Measurements from ENCODE around the gene CLEC5A.
"Not testable (repeated sequence)": the region's sequence is repeated elsewhere in the genome, so short reads cannot be mapped to it uniquely, and the experiment has no call there.

CLEC5A gene

DNA sequence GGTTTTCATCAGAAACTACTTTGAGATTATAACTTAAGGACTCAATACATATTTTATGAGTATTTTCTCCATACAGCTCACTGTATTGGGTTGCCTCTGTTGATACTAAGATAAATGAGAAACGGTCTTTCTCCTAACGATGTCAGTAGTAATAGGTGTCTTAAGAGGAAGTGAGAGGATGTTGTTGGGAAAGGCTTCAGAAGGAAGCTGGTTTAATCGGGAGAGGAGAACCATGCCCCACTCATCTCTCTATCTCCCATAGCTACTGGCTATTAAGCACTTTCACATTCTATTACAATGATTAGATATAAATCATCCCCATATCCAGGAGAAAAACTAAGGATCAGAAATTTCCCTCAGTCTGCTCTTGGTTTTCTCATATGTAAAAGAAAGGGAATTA lies 2.0 kb downstream of the CLEC5A start:
- Histone ChIP-seq H3K9ac (ENCODE audit: low read depth, low read length) (peak overlapping the region; percentile 38), H3K4me1 (ENCODE audit: control insufficient read depth, insufficient read depth, low read length) (peaks cover 17% of the 10 kb centered on the region), H3K27me3 (ENCODE audit: control insufficient read depth, insufficient read depth, low read length) (no peaks in the 10 kb centered on the region), H3K4me2 (ENCODE audit: low read length) (peak overlapping the region; percentile 4), H3K9me3 (replicated peaks; ENCODE audit: low read length) (no peaks in the 10 kb centered on the region), H3K36me3 (ENCODE audit: insufficient read depth, low read length) (no peaks in the 10 kb centered on the region), H3K4me3 (ENCODE audit: low read length) (no peak overlapping the region)

DNA sequence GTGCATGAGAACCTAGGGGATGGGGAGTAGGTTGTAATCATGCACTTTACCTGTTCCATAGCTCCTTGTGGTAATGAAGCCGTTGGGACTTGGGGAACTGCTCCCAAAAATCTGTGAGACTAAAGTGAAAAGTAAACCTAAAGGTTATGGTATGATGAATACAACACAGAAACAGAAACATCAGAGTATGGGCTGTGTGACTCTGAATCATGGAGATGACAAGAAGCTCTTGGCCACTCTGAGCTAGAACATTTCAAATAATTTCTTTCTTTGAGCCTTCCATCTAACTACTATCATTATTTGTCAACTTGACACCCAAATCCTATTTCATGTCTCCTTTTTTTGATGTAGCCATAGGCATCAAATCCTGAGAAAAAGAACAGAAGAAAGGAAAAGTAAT lies 2.9 kb downstream of the CLEC5A start:
- H3K9ac ChIP-seq (ENCODE audit: low read depth, low read length) = no peak overlapping the region
- no peaks in the 10 kb centered on the region for H3K36me3 ChIP-seq (ENCODE audit: insufficient read depth, low read length)
- no peak overlapping the region for H3K4me3 ChIP-seq (ENCODE audit: low read length)
- H3K4me1 ChIP-seq (ENCODE audit: control insufficient read depth, insufficient read depth, low read length) = peaks cover 17% of the 10 kb centered on the region
- H3K27me3 ChIP-seq (ENCODE audit: control insufficient read depth, insufficient read depth, low read length) = no peaks in the 10 kb centered on the region
- H3K9me3 ChIP-seq (replicated peaks; ENCODE audit: low read length) = no peaks in the 10 kb centered on the region
- no peak overlapping the region for H3K4me2 ChIP-seq (ENCODE audit: low read length)

DNA sequence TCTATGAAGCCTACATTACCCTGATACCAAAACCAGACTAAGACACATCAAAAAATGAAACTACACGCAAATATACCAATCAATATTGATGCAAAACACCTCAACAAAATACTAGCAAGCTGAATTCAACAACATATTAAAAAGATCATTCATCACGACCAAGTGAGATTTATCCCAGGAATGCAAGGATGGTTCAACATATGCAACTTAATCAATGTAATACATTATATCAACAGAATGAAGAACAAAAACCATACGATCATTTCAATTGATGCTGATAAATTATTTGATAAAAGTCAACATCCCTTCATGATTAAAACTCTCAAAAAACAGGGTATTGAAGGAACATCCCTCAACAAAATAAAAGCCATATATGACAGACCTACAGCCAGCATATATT lies 5.7 kb downstream of the CLEC5A start:
- Histone ChIP-seq H3K4me2 (ENCODE audit: low read length) (no peak overlapping the region), H3K9ac (ENCODE audit: low read depth, low read length) (no peak overlapping the region), H3K4me1 (ENCODE audit: control insufficient read depth, insufficient read depth, low read length) (peaks cover 13% of the 10 kb centered on the region), H3K4me3 (ENCODE audit: low read length) (no peak overlapping the region), H3K9me3 (replicated peaks; ENCODE audit: low read length) (no peaks in the 10 kb centered on the region), H3K36me3 (ENCODE audit: insufficient read depth, low read length) (no peaks in the 10 kb centered on the region), H3K27me3 (ENCODE audit: control insufficient read depth, insufficient read depth, low read length) (no peaks in the 10 kb centered on the region)

DNA sequence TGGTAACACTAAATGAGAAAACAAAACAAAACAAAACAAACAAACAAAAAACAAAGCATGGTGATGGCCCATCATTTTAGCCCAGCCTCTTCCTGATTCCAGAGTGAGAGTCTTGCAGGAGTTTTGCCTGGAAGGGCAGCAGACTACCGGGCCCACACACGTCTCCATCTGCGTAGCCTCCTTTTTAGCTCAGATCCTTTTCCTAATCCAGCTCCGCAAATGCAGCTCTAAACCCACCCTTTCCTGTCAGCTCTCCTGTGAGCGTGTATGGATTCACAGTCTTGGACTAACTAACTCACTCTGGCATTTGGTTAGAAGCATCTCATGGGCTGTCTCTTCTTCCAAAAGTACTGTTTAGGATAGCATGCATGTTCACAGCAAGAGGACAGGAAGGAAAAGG lies 16.6 kb downstream of the CLEC5A start:
- no peaks in the 10 kb centered on the region for H3K27me3 ChIP-seq (ENCODE audit: control insufficient read depth, insufficient read depth, low read length)
- no peak overlapping the region for H3K4me2 ChIP-seq (ENCODE audit: low read length)
- no peaks in the 10 kb centered on the region for H3K36me3 ChIP-seq (ENCODE audit: insufficient read depth, low read length)
- no peaks in the 10 kb centered on the region for H3K9me3 ChIP-seq (replicated peaks; ENCODE audit: low read length)
- H3K9ac ChIP-seq (ENCODE audit: low read depth, low read length) = no peak overlapping the region
- peaks cover 14% of the 10 kb centered on the region for H3K4me1 ChIP-seq (ENCODE audit: control insufficient read depth, insufficient read depth, low read length)
- no peak overlapping the region for H3K4me3 ChIP-seq (ENCODE audit: low read length)

DNA sequence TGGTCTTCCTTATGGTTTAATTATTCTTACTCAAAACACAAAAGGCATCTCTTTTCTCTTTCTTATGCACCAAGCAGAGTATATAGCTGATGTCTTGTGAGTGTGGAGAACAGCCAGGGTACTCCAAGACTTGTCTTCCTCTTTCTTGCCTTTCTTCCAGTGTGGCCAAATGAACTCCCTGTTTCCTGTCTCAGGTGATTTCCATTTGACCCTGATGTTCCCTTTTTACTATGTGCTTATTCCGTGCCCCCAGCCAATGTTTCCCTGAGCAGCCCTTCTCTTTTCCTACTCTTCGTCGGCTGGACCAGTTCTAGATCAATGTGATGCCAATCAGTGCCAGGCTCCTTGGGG lies 18.0 kb downstream of the CLEC5A start:
- Histone ChIP-seq H3K4me3 (ENCODE audit: low read length) (no peak overlapping the region), H3K9ac (ENCODE audit: low read depth, low read length) (no peak overlapping the region)

DNA sequence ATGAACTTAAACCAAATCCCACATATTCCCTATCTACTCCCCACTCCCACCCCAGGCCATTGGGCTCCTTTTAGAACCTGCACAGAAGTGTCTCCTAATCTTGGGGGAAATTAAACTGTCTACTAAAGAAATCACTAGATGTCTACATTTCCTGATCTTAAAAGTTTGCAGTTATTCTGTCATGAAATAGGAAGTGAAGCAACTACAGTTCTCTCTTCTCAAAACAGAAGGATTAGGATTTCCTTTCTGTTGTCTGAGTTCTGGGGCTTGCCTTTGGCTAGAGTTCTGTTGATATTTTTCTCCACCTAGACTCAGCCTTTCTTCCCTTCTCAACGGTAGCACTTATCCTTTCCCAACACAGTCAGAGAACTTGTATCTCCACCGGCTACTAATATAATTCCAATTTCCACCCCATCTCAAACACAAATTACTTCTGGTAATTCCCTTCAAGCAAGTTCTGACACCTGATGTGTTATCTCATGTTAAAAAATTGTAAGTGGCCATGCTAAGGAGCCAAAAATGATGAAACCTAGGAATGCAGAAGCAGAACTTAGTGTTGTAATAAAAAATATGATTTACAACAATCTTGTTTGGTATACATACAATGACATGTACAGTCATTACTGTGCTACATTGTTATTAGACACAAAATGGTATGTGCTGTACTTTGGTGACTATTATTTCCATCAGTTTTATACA lies 18.5 kb downstream of the CLEC5A start:
- Histone ChIP-seq H3K4me1 (ENCODE audit: control insufficient read depth, insufficient read depth, low read length) (peaks cover 8% of the 10 kb centered on the region), H3K27me3 (ENCODE audit: control insufficient read depth, insufficient read depth, low read length) (no peaks in the 10 kb centered on the region), H3K9ac (ENCODE audit: low read depth, low read length) (no peak overlapping the region), H3K4me2 (ENCODE audit: low read length) (no peak overlapping the region), H3K9me3 (replicated peaks; ENCODE audit: low read length) (no peaks in the 10 kb centered on the region), H3K4me3 (ENCODE audit: low read length) (no peak overlapping the region), H3K36me3 (ENCODE audit: insufficient read depth, low read length) (no peaks in the 10 kb centered on the region)

More for the DNA sequence above, 18.0 kb downstream of the CLEC5A start:
- Histone ChIP-seq H3K36me3 (ENCODE audit: insufficient read depth, low read length) (no peaks in the 10 kb centered on the region), H3K4me2 (ENCODE audit: low read length) (no peak overlapping the region), H3K27me3 (ENCODE audit: control insufficient read depth, insufficient read depth, low read length) (no peaks in the 10 kb centered on the region), H3K9me3 (replicated peaks; ENCODE audit: low read length) (no peaks in the 10 kb centered on the region), H3K4me1 (ENCODE audit: control insufficient read depth, insufficient read depth, low read length) (peaks cover 10% of the 10 kb centered on the region)

DNA sequence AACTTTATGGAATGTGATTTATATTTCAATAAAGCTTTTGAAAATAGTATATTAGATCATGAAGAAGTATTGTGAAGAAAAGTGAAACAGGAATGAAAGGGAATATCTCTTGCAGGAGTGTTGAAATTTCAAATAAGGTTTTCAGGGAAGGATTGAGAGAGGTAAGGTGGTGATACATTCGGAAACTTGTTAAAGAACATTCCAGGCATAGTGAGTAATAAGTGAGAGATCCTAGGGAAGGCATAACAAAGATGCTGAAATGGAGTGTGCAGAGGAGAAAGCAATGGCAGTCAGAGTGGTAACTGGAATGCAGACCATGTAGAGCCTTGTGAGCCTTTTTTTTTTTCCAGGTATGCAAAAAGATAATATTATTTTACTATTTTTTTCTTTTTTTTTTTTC lies 26.5 kb downstream of the CLEC5A start:
- H3K9me3 ChIP-seq (replicated peaks; ENCODE audit: low read length) = no peaks in the 10 kb centered on the region
- H3K27me3 ChIP-seq (ENCODE audit: control insufficient read depth, insufficient read depth, low read length) = no peaks in the 10 kb centered on the region
- no peak overlapping the region for H3K9ac ChIP-seq (ENCODE audit: low read depth, low read length)
- no peak overlapping the region for H3K4me2 ChIP-seq (ENCODE audit: low read length)
- H3K4me3 ChIP-seq (ENCODE audit: low read length) = no peak overlapping the region
- no peaks in the 10 kb centered on the region for H3K4me1 ChIP-seq (ENCODE audit: control insufficient read depth, insufficient read depth, low read length)
- H3K36me3 ChIP-seq (ENCODE audit: insufficient read depth, low read length) = no peaks in the 10 kb centered on the region

DNA sequence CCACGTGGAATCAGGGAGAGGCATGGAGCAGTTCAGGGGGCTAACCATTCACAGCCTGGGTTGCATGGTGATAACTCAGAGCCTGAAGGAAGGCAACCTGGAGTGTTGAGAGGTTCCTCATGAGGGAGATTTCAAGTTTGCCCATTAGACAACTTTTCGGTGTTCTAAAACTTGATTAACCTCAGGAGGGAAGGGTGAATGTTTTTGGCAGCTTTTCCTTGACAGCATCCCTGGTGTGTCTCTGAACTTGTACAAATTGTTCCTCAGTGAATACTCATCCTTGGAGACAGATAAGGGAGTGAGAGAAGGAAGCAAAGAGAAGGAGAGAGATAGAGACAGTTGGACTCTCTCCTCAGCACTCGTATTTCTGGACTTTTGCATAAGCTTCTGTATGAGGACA lies 30.7 kb downstream of the CLEC5A start, which contains the start of gene OR9A4:
Gene OR9A4 (plus strand): TSS at position 301 of the 400 bp plus-strand sequence. CDS start 2,477 bp downstream, outside the sequence.
- no peaks in the 10 kb centered on the region for H3K36me3 ChIP-seq (ENCODE audit: insufficient read depth, low read length)
- H3K4me1 ChIP-seq (ENCODE audit: control insufficient read depth, insufficient read depth, low read length) = no peaks in the 10 kb centered on the region
- no peak within 1 kb of the TSS for H3K4me3 ChIP-seq (ENCODE audit: low read length)
- no peak within 1 kb of the TSS for H3K9ac ChIP-seq (ENCODE audit: low read depth, low read length)
- no peak within 1 kb of the TSS for H3K4me2 ChIP-seq (ENCODE audit: low read length)
- H3K27me3 ChIP-seq (ENCODE audit: control insufficient read depth, insufficient read depth, low read length) = no peaks in the 10 kb centered on the region
- no peaks in the 10 kb centered on the region for H3K9me3 ChIP-seq (replicated peaks; ENCODE audit: low read length)

DNA sequence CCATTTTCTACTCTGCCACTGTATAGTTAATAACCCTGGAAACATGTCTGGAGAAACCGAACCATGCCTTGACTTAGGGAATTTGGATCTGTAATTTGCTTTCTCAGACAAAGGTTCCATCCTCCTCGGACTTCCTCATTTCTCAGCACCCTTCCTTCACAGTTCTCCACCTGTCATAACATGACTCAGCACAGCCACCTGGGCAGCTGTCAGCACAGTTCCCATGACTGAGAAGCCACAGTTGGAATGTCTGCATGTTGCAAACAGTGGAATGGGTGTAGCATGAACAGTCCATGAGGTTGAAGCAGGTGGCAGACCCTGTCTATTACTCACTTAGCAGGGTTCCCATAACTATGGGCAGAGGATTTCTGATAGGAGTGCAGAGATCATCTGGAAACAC lies 31.2 kb downstream of the CLEC5A start:
- Histone ChIP-seq H3K27me3 (ENCODE audit: control insufficient read depth, insufficient read depth, low read length) (no peaks in the 10 kb centered on the region), H3K4me1 (ENCODE audit: control insufficient read depth, insufficient read depth, low read length) (no peaks in the 10 kb centered on the region), H3K36me3 (ENCODE audit: insufficient read depth, low read length) (no peaks in the 10 kb centered on the region), H3K9ac (ENCODE audit: low read depth, low read length) (no peak overlapping the region), H3K4me3 (ENCODE audit: low read length) (no peak overlapping the region), H3K4me2 (ENCODE audit: low read length) (no peak overlapping the region), H3K9me3 (replicated peaks; ENCODE audit: low read length) (no peaks in the 10 kb centered on the region)

DNA sequence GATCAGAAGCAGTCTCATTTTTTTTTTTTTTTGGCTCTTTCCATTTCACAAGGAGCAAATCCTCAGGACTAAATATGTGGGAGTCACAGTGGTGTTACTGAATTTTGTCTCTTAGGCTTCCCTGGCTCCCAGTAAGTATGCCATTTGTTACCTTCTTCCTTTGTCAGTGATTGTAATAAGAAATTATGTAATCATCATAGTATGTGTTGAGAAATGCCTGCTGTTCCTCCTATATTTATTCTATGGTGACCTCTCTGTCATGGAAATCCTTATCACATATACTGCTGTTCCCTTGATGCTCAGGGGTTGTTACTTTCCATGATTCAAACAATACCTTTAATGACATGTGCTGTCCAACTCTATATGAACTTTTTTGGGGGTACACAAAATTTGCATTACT lies 35.4 kb downstream of the CLEC5A start:
- Histone ChIP-seq H3K4me3 (ENCODE audit: low read length) (no peak overlapping the region), H3K9ac (ENCODE audit: low read depth, low read length) (no peak overlapping the region), H3K9me3 (replicated peaks; ENCODE audit: low read length) (no peaks in the 10 kb centered on the region), H3K4me1 (ENCODE audit: control insufficient read depth, insufficient read depth, low read length) (peaks cover 5% of the 10 kb centered on the region), H3K36me3 (ENCODE audit: insufficient read depth, low read length) (no peaks in the 10 kb centered on the region), H3K4me2 (ENCODE audit: low read length) (no peak overlapping the region), H3K27me3 (ENCODE audit: control insufficient read depth, insufficient read depth, low read length) (no peaks in the 10 kb centered on the region)

DNA sequence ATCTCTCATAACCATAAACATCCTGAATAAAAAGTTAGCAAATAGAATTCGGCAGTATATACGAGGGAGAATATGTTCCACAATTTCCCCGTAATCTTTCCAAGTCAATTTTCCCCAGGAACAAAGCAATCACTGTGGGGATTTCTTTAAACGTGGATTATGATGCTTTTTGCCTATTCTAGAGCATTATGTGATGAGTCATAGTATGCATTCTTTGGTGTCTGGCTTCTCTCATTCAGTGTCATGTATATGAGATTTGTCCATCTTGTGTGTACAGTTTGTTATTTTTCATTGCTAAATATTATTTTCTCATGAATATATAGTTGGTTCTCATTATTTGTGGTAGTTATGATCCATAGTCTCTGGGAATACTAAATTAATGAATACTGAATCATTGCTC lies 40.5 kb downstream of the CLEC5A start:
- Histone ChIP-seq H3K4me3 (ENCODE audit: low read length) (no peak overlapping the region), H3K36me3 (ENCODE audit: insufficient read depth, low read length) (no peaks in the 10 kb centered on the region), H3K27me3 (ENCODE audit: control insufficient read depth, insufficient read depth, low read length) (no peaks in the 10 kb centered on the region), H3K4me1 (ENCODE audit: control insufficient read depth, insufficient read depth, low read length) (peaks cover 5% of the 10 kb centered on the region), H3K4me2 (ENCODE audit: low read length) (no peak overlapping the region), H3K9ac (ENCODE audit: low read depth, low read length) (no peak overlapping the region), H3K9me3 (replicated peaks; ENCODE audit: low read length) (no peaks in the 10 kb centered on the region)

DNA sequence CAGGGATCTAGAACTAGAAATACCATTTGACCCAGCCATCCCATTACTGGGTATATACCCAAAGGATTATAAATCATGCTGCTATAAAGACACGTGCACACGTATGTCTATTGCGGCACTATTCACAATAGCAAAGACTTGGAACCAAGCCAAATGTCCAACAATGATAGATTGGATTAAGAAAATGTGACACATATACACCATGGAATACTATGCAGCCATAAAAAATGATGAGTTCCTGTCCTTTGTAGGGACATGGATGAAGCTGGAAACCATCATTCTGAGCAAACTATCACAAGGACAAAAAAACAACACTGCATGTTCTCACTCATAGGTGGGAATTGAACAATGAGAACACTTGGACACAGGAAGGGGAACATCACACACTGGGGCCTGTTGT lies 47.4 kb downstream of the CLEC5A start:
- H3K4me1 ChIP-seq (ENCODE audit: control insufficient read depth, insufficient read depth, low read length); H3K4me3 ChIP-seq (ENCODE audit: low read length); H3K9me3 ChIP-seq (replicated peaks; ENCODE audit: low read length); H3K36me3 ChIP-seq (ENCODE audit: insufficient read depth, low read length); H3K4me2 ChIP-seq (ENCODE audit: low read length); H3K9ac ChIP-seq (ENCODE audit: low read depth, low read length); H3K27me3 ChIP-seq (ENCODE audit: control insufficient read depth, insufficient read depth, low read length): not testable (repeated sequence)
